WERI-Rb-1 (cell line): ENCODE results near the gene HEY2.

Experiments used
- DNase-seq: peaks from one replicate; pipeline ENCODE4 v3.0.0-alpha.2; 2020
- H3K27ac ChIP-seq: fragments of 250-450 bp; sonication (Bioruptor Pico); 2 replicates; pipeline ENCODE4 v1.5.1; 2020; ENCODE audit warnings: mild to moderate bottlenecking, moderate library complexity
- H3K27me3 ChIP-seq: fragments of 250-450 bp; sonication (Bioruptor Pico); 2 replicates; pipeline ENCODE4 v1.5.1; 2021; ENCODE audit warnings: mild to moderate bottlenecking, low read depth, moderate library complexity; ENCODE audit not compliant: insufficient read depth, severe bottlenecking
- H3K36me3 ChIP-seq: fragments of 250-450 bp; sonication (Bioruptor Pico); 2 replicates; pipeline ENCODE4 v1.5.1; 2020; ENCODE audit warnings: mild to moderate bottlenecking, moderate library complexity
- H3K4me3 ChIP-seq: 2 replicates; pipeline ENCODE4 v1.5.1; 2011; ENCODE audit warnings: low read depth, mild to moderate bottlenecking, control low read depth, low read length
- H3K9me3 ChIP-seq: fragments of 250-450 bp; sonication (Bioruptor Pico); 2 replicates; pipeline ENCODE4 v1.5.1; 2021; ENCODE audit warnings: mild to moderate bottlenecking, moderate library complexity; ENCODE audit not compliant: severe bottlenecking
- CTCF ChIP-seq: IDR thresholded peaks from 2 replicates; pipeline ENCODE4 v1.5.1; 2011; ENCODE audit warnings: low read depth, mild to moderate bottlenecking, control low read depth, inconsistent platforms, low read length

HEY2 gene

DNA sequence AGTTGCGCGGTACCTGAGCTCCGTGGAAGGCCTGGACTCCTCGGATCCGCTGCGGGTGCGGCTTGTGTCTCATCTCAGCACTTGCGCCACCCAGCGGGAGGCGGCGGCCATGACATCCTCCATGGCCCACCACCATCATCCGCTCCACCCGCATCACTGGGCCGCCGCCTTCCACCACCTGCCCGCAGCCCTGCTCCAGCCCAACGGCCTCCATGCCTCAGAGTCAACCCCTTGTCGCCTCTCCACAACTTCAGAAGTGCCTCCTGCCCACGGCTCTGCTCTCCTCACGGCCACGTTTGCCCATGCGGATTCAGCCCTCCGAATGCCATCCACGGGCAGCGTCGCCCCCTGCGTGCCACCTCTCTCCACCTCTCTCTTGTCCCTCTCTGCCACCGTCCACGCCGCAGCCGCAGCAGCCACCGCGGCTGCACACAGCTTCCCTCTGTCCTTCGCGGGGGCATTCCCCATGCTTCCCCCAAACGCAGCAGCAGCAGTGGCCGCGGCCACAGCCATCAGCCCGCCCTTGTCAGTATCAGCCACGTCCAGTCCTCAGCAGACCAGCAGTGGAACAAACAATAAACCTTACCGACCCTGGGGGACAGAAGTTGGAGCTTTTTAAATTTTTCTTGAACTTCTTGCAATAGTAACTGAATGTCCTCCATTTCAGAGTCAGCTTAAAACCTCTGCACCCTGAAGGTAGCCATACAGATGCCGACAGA, 9.9 kb downstream of the HEY2 start:
- Histone ChIP-seq H3K9me3 (no peaks in the 10 kb centered on the region), H3K4me3 (no peak overlapping the region), H3K27ac (no peak overlapping the region), H3K36me3 (no peaks in the 10 kb centered on the region), H3K27me3 (no peaks in the 10 kb centered on the region)
- peak; percentile 30; the same call in 1 of the 2 replicates for TF ChIP-seq CTCF
- no peak for DNase-seq

GRCh38 chr6:125759959-125760457, 10.6 kb downstream of the HEY2 start:
- DNase-seq = no peak
- H3K9me3 ChIP-seq = no peaks in the 10 kb centered on the region
- H3K4me3 ChIP-seq = no peak overlapping the region
- no peak for TF ChIP-seq CTCF
- no peaks in the 10 kb centered on the region for H3K27me3 ChIP-seq
- H3K27ac ChIP-seq = no peak overlapping the region
- no peaks in the 10 kb centered on the region for H3K36me3 ChIP-seq

GRCh38 chr6:125764121-125764671, 14.8 kb downstream of the HEY2 start:
- H3K27ac ChIP-seq = no peak overlapping the region
- DNase-seq = no peak
- no peak overlapping the region for H3K4me3 ChIP-seq
- no peaks in the 10 kb centered on the region for H3K27me3 ChIP-seq
- H3K9me3 ChIP-seq = no peaks in the 10 kb centered on the region
- no peaks in the 10 kb centered on the region for H3K36me3 ChIP-seq
- TF ChIP-seq CTCF = no peak

DNA sequence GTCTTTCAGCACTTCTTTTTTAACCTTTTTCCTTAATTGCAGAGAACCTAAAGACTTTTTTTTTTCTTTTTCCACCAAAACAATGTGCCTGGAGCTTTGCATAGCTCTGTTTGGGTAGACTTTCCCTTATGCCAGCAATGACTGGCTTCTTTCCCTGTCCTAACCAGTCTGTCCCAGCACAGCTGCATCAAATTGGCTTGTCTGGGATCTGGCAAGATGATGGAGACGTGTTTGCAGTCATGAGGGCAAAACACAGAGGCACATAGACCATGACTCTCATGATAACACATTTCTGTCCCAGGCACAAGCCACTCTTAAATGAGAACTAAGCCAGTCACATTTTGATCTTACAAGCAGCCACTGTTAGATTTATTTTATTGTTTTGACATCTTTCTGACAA, 16.5 kb downstream of the HEY2 start:
- no peak overlapping the region for H3K27ac ChIP-seq
- no peak for DNase-seq
- TF ChIP-seq CTCF = no peak
- H3K36me3 ChIP-seq = no peaks in the 10 kb centered on the region
- no peaks in the 10 kb centered on the region for H3K9me3 ChIP-seq
- no peak overlapping the region for H3K4me3 ChIP-seq
- no peaks in the 10 kb centered on the region for H3K27me3 ChIP-seq

- H3K27me3 ChIP-seq = no peaks in the 10 kb centered on the region
- H3K36me3 ChIP-seq = no peaks in the 10 kb centered on the region
- no peak overlapping the region for H3K27ac ChIP-seq
- no peak for TF ChIP-seq CTCF
- DNase-seq = no peak
- no peaks in the 10 kb centered on the region for H3K9me3 ChIP-seq
- no peak overlapping the region for H3K4me3 ChIP-seq
Measured at GRCh38 chr6:125766641-125767040, 17.2 kb downstream of the HEY2 start.
